Measurements from ENCODE around the gene SELE. TPM values are rescaled to one million over a fixed set of nuclear protein-coding genes. Genes with fewer than 3 reads are reported as not detected.
A peak's percentile ranks its signal among the peaks of the same experiment; 100 is the strongest.

SELE gene
- total RNA-seq, 1 experiment from 2014 or later = not detected

GRCh38 chr1:169680377-169681019 is 53.4 kb downstream of the SELE start (continued):
- TF ChIP-seq ZBTB21 (CRISPR knock-in tag; IDR thresholded peaks at IDR 0.05; ENCODE audit: borderline replicate concordance) (no peak), ZNF416 (CRISPR knock-in tag; IDR thresholded peaks at IDR 0.05) (no peak)

- TF ChIP-seq ZMAT4 (CRISPR knock-in tag; IDR thresholded peaks at IDR 0.05) (no peak), EMX1 (CRISPR knock-in tag; IDR thresholded peaks at IDR 0.05) (no peak), IRF2 (CRISPR knock-in tag; IDR thresholded peaks at IDR 0.05; ENCODE audit: borderline replicate concordance, low read depth) (no peak), USF1 (CRISPR knock-in tag; IDR thresholded peaks at IDR 0.05) (no peak), PRRX2 (CRISPR knock-in tag; IDR thresholded peaks at IDR 0.05) (no peak), ZNF232 (CRISPR knock-in tag; IDR thresholded peaks at IDR 0.05) (no peak), FOXP1 (CRISPR knock-in tag; IDR thresholded peaks at IDR 0.05; ENCODE audit: borderline replicate concordance) (no peak), MXD4 (CRISPR knock-in tag; IDR thresholded peaks at IDR 0.05; ENCODE audit: borderline replicate concordance) (no peak)
- TF ChIP-seq, protein P1, sequence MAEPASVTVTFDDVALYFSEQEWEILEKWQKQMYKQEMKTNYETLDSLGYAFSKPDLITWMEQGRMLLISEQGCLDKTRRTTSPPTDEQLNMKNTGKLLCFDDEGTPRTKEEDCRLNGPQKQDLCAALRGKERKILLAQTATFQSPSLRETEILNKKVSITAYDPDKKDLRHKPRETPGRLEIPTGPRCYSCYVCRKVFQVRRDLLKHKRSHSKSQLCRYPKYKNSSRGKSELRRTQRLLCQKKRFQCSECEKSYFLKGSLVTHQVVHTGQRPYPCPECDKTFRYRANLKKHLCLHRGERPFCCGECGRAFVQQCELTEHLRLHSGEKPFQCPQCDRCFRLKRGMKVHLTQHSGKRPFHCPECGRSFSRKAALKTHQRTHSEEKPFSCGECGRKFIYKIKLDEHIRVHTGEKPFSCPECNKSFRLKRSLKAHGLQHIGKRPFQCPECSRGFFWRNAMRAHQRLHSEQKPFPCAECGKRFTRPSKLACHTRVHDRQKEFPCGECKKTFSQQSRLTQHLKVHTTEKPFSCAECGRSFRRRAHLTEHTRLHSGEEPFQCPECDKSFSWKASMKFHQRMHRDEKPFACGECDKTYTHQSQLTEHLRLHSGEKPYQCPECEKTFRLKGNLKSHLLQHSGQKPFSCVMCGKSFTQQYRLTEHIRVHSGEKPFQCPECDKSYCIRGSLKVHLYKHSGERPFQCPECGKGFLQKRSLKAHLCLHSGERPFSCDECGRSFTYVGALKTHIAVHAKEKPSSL (CRISPR knock-in tag; conservative IDR thresholded peaks at IDR 0.05) = no peak
- ChIA-PET POLR2A (no interaction called here), CTCF (no interaction called here)
- Mint-ChIP-seq H3K9me3 (no peaks in the 10 kb centered on the region), H3K36me3 (no peaks in the 10 kb centered on the region), H3K4me1 (peaks cover 30% of the 10 kb centered on the region), H3K27me3 (ENCODE audit: low read depth) (peaks cover 32% of the 10 kb centered on the region), H3K4me3 (no peak overlapping the region), H3K27ac (no peak overlapping the region)
- ATAC-seq (no peak), DNase-seq (ENCODE audit: low spot score) (no peak)
Observed at GRCh38 chr1:169679692-169680091, 54.2 kb downstream of the SELE start.

- H3K27me3 Mint-ChIP-seq (ENCODE audit: low read depth) = peaks cover 54% of the 10 kb centered on the region
- H3K36me3 Mint-ChIP-seq = no peaks in the 10 kb centered on the region
- ATAC-seq (peak; percentile 43), DNase-seq (ENCODE audit: low spot score) (no peak)
- H3K4me1 Mint-ChIP-seq = peaks cover 17% of the 10 kb centered on the region
- CTCF ChIA-PET = interaction anchor here (1.6 kb wide), 1 partner anchor 36 kb away, joined by 4 read pairs; no protein-coding TSS in a partner anchor
- POLR2A ChIA-PET = no interaction called here
- no peak overlapping the region for H3K4me3 Mint-ChIP-seq
- H3K9me3 Mint-ChIP-seq = peaks cover 8% of the 10 kb centered on the region
- H3K27ac Mint-ChIP-seq = no peak overlapping the region
- TF ChIP-seq, protein P2, sequence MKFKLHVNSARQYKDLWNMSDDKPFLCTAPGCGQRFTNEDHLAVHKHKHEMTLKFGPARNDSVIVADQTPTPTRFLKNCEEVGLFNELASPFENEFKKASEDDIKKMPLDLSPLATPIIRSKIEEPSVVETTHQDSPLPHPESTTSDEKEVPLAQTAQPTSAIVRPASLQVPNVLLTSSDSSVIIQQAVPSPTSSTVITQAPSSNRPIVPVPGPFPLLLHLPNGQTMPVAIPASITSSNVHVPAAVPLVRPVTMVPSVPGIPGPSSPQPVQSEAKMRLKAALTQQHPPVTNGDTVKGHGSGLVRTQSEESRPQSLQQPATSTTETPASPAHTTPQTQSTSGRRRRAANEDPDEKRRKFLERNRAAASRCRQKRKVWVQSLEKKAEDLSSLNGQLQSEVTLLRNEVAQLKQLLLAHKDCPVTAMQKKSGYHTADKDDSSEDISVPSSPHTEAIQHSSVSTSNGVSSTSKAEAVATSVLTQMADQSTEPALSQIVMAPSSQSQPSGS (CRISPR knock-in tag; IDR thresholded peaks at IDR 0.05; ENCODE audit: borderline replicate concordance, low read depth) = no peak
- no peak for TF ChIP-seq TEAD1 (CRISPR knock-in tag; IDR thresholded peaks at IDR 0.05)
- no peak for TF ChIP-seq ARID4B (CRISPR knock-in tag; IDR thresholded peaks at IDR 0.05; ENCODE audit: borderline replicate concordance)
- TF ChIP-seq, protein P3, sequence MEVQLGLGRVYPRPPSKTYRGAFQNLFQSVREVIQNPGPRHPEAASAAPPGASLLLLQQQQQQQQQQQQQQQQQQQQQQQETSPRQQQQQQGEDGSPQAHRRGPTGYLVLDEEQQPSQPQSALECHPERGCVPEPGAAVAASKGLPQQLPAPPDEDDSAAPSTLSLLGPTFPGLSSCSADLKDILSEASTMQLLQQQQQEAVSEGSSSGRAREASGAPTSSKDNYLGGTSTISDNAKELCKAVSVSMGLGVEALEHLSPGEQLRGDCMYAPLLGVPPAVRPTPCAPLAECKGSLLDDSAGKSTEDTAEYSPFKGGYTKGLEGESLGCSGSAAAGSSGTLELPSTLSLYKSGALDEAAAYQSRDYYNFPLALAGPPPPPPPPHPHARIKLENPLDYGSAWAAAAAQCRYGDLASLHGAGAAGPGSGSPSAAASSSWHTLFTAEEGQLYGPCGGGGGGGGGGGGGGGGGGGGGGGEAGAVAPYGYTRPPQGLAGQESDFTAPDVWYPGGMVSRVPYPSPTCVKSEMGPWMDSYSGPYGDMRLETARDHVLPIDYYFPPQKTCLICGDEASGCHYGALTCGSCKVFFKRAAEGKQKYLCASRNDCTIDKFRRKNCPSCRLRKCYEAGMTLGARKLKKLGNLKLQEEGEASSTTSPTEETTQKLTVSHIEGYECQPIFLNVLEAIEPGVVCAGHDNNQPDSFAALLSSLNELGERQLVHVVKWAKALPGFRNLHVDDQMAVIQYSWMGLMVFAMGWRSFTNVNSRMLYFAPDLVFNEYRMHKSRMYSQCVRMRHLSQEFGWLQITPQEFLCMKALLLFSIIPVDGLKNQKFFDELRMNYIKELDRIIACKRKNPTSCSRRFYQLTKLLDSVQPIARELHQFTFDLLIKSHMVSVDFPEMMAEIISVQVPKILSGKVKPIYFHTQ (CRISPR knock-in tag; IDR thresholded peaks at IDR 0.05) = no peak
- TF ChIP-seq CTCF (IDR thresholded peaks at IDR 0.05) = no peak
- TF ChIP-seq E2F4 (CRISPR knock-in tag; IDR thresholded peaks at IDR 0.05; ENCODE audit: borderline replicate concordance, low read depth) = no peak
Observed at GRCh38 chr1:169676001-169676400, 57.9 kb downstream of the SELE start.
